Keratinocyte (primary cell): ENCODE measurements around the gene PBX4. TPM values are rescaled to one million over a fixed set of nuclear protein-coding genes. Genes with fewer than 3 reads are reported as not detected.

Experiments used
- DNase-seq: peaks from one replicate; pipeline ENCODE4 v3.0.0-alpha.2; 2011; ENCODE audit warnings: low read depth, missing footprints, low spot score
- FAIRE-seq: peaks from 2 replicates; lab custom pipeline; 2011; peaks lifted over from hg19 to GRCh38; lab: Jason Lieb, UNC
- H2AFZ ChIP-seq: 2 replicates; pipeline ENCODE4 v1.6.0; 2012; ENCODE audit warnings: low read length, control low read depth, inconsistent platforms; ENCODE audit not compliant: control insufficient read depth
- H3K27ac ChIP-seq: 2 replicates; pipeline ENCODE4 v1.5.1; 2011; ENCODE audit warnings: low read length; ENCODE audit not compliant: control insufficient read depth, insufficient read depth
- H3K27me3 ChIP-seq: 3 replicates; pipeline ENCODE4 v1.6.0; 2011; ENCODE audit warnings: low read length; ENCODE audit not compliant: control insufficient read depth, insufficient read depth; ENCODE audit errors: extremely low read depth
- H3K36me3 ChIP-seq, 2 experiments: 2 replicates in 1 of 2; 3 replicates in 1 of 2; pipeline ENCODE4 v1.5.1; 2011; ENCODE audit warnings: low read length in 2 of 2, mild to moderate bottlenecking in 1 of 2; ENCODE audit not compliant: control insufficient read depth in 2 of 2, insufficient read depth in 2 of 2; ENCODE audit errors: extremely low read depth in 1 of 2
- H3K4me1 ChIP-seq: 3 replicates; pipeline ENCODE4 v1.5.1; 2011; ENCODE audit warnings: low read length; ENCODE audit not compliant: control insufficient read depth, insufficient read depth; ENCODE audit errors: extremely low read depth
- H3K4me2 ChIP-seq: 3 replicates; pipeline ENCODE4 v1.6.0; 2011; ENCODE audit warnings: low read depth, low read length; ENCODE audit not compliant: control insufficient read depth, insufficient read depth; ENCODE audit errors: extremely low read depth
- H3K4me3 ChIP-seq, 3 experiments: fragments of 200-600 bp in 1 of 3; sonication (generic) in 1 of 3; 2 replicates in 2 of 3; 3 replicates in 1 of 3; pipeline ENCODE4 v1.5.1; 2011 to 2016; ENCODE audit warnings: low read length in 3 of 3, mild to moderate bottlenecking in 3 of 3, control low read depth in 2 of 3, inconsistent platforms in 1 of 3, low read depth in 1 of 3, mixed read lengths in 1 of 3, mixed run types in 1 of 3, moderate library complexity in 1 of 3; ENCODE audit not compliant: control insufficient read depth in 2 of 3, insufficient read depth in 2 of 3; ENCODE audit errors: extremely low read depth in 1 of 3
- H3K79me2 ChIP-seq: 2 replicates; pipeline ENCODE4 v1.6.0; 2012; ENCODE audit warnings: low read length; ENCODE audit not compliant: control insufficient read depth, insufficient read depth
- H3K9ac ChIP-seq: 3 replicates; pipeline ENCODE4 v1.6.0; 2011; ENCODE audit warnings: low read length; ENCODE audit not compliant: control insufficient read depth, insufficient read depth; ENCODE audit errors: extremely low read depth
- H3K9me1 ChIP-seq: 3 replicates; pipeline ENCODE4 v1.6.0; 2011; ENCODE audit warnings: low read length; ENCODE audit not compliant: control insufficient read depth, insufficient read depth; ENCODE audit errors: extremely low read depth
- H3K9me3 ChIP-seq: 2 replicates; pipeline ENCODE4 v1.5.1; 2012; ENCODE audit warnings: low read depth, low read length; ENCODE audit not compliant: control insufficient read depth
- H4K20me1 ChIP-seq: 3 replicates; pipeline ENCODE4 v1.6.0; 2011; ENCODE audit warnings: low read length; ENCODE audit not compliant: control insufficient read depth, insufficient read depth; ENCODE audit errors: extremely low read depth
- CTCF ChIP-seq, 3 experiments: IDR thresholded peaks in 1 of 3; conservative IDR thresholded peaks in 1 of 3; optimal IDR thresholded peaks in 1 of 3; 2 replicates in 2 of 3; 3 replicates in 1 of 3; pipeline versions ENCODE3 to v1.5.1; 2011; ENCODE audit warnings: low read length in 3 of 3, mild to moderate bottlenecking in 3 of 3, moderate library complexity in 2 of 3, control low read depth in 1 of 3, inconsistent platforms in 1 of 3; ENCODE audit not compliant: insufficient read depth in 2 of 3; ENCODE audit errors: extremely low read depth in 1 of 3
- EZH2 ChIP-seq: IDR thresholded peaks from one replicate; pipeline ENCODE4 v1.6.1; 2012; ENCODE audit warnings: inconsistent platforms, mild to moderate bottlenecking, low read length, moderate library complexity
- dilution Hi-C: fragments of 300-500 bp; cut with MboI; formaldehyde crosslinking; loops from one replicate; pipeline ENCODE4 v1.7.0; 2020; ENCODE audit warnings: low sequenced_read_pairs; ENCODE audit not compliant: extremely low pct_ligation_motif_present
- polyA plus RNA-seq, 5 experiments: library from polyadenylated mRNA; depleted of rRNA in 3 of 5; stranded (reverse) in 3 of 5; stranded (forward) in 1 of 5; unstranded in 1 of 5; fragments of >200 nt; gene quantifications; 1 replicate in 1 of 5; 2 replicates in 3 of 5; 3 replicates in 1 of 5; pipeline versions ENCODE4 v1.2.1 to v1.2.3, GENCODE V29; 2011 to 2012; ENCODE audit warnings: missing spikeins in 2 of 5, low read depth in 1 of 5, low replicate concordance in 1 of 5

The PBX4 gene
- polyA plus RNA-seq, 1 donor (not counting 4 experiments of a cell fraction or from before 2014, with no cell fraction given), result 1.7 TPM

- Histone ChIP-seq H3K27ac (no peak within 1 kb of the TSS), H3K4me1 (peaks cover 8% of the 10 kb centered on the region), H3K9me3 (no peaks in the 10 kb centered on the region), H3K4me3 (peak within 1 kb of the TSS; percentile 2 to 37 (median 10)), H3K4me2 (peak within 1 kb of the TSS; percentile 64), H4K20me1 (no peaks in the 10 kb centered on the region), H3K79me2 (no peaks in the 10 kb centered on the region), H2AFZ (peak within 1 kb of the TSS; percentile 12), H3K27me3 (peaks cover 37% of the 10 kb centered on the region), H3K9ac (no peak within 1 kb of the TSS), H3K9me1 (no peaks in the 10 kb centered on the region), H3K36me3 (no peaks in the 10 kb centered on the region)
- TF ChIP-seq EZH2 (peak; percentile 30), CTCF (optimal IDR thresholded peaks at IDR 0.05 in 1 of 3, IDR thresholded peaks at IDR 0.05 in 1 of 3, conservative IDR thresholded peaks at IDR 0.05 in 1 of 3; ENCODE audit: extremely low read depth in 1 of 3, insufficient read depth in 2 of 3, low read length in 3 of 3) (no peak)
- no peak for FAIRE-seq
- DNase-seq, result no peak
- dilution Hi-C loops, result no loop called here
These were observed 80.3 kb downstream of the PBX4 start, which contains the start of gene CILP2 for GRCh38 chr19:19538061-19538784. Gene CILP2 (plus strand): TSS chr19:19538265. CDS start chr19:19538350, 85 bp downstream.

- Histone ChIP-seq H3K36me3 (no peaks in the 10 kb centered on the region), H4K20me1 (no peaks in the 10 kb centered on the region), H3K4me3 (peak overlapping the region in 1 of 3 experiments; percentile 37), H3K9ac (no peak overlapping the region), H2AFZ (no peak overlapping the region), H3K27ac (no peak overlapping the region), H3K27me3 (peaks cover 37% of the 10 kb centered on the region), H3K4me1 (peaks cover 8% of the 10 kb centered on the region), H3K9me1 (no peaks in the 10 kb centered on the region), H3K4me2 (peak overlapping the region; percentile 16), H3K9me3 (no peaks in the 10 kb centered on the region), H3K79me2 (no peaks in the 10 kb centered on the region)
- dilution Hi-C loops, result no loop called here
- DNase-seq, result no peak
- FAIRE-seq, result no peak
- TF ChIP-seq CTCF (optimal IDR thresholded peaks at IDR 0.05 in 1 of 3, IDR thresholded peaks at IDR 0.05 in 1 of 3, conservative IDR thresholded peaks at IDR 0.05 in 1 of 3; ENCODE audit: extremely low read depth in 1 of 3, insufficient read depth in 2 of 3, low read length in 3 of 3) (no peak), EZH2 (peak; percentile 41)
These were observed 81.1 kb downstream of the PBX4 start for GRCh38 chr19:19537075-19538048.
